Lower leg skin (tissue), 3 donors: ENCODE results near the gene AKT1S1.

Experiments used
- CTCF ChIP-seq, 3 donors: fragments of 450-650 bp; IDR thresholded peaks; one replicate each; pipeline ENCODE4 v1.5.1; 2016; ENCODE audit warnings: antibody characterized with exemption in 3 of 3, mild to moderate bottlenecking in 3 of 3, moderate library complexity in 2 of 3
- POLR2A ChIP-seq, 2 donors: fragments of 450-650 bp; IDR thresholded peaks; one replicate each; pipeline ENCODE4 v1.6.1; 2016 to 2017; ENCODE audit warnings: antibody characterized with exemption in 2 of 2, mild to moderate bottlenecking in 1 of 2, moderate library complexity in 1 of 2

- TF ChIP-seq CTCF (IDR thresholded peaks at IDR 0.05), result no peak
- no peak for TF ChIP-seq POLR2A (IDR thresholded peaks at IDR 0.05)
Measured at GRCh38 chr19:49912965-49913685, 36.0 kb upstream of the AKT1S1 start.
